ENCODE results near the gene INSYN2B. TPM values are rescaled to one million over a fixed set of nuclear protein-coding genes. Genes with fewer than 3 reads are reported as not detected.

Gene INSYN2B
- total RNA-seq, result 6.6 and 18.4 TPM in 2 replicates

DNA sequence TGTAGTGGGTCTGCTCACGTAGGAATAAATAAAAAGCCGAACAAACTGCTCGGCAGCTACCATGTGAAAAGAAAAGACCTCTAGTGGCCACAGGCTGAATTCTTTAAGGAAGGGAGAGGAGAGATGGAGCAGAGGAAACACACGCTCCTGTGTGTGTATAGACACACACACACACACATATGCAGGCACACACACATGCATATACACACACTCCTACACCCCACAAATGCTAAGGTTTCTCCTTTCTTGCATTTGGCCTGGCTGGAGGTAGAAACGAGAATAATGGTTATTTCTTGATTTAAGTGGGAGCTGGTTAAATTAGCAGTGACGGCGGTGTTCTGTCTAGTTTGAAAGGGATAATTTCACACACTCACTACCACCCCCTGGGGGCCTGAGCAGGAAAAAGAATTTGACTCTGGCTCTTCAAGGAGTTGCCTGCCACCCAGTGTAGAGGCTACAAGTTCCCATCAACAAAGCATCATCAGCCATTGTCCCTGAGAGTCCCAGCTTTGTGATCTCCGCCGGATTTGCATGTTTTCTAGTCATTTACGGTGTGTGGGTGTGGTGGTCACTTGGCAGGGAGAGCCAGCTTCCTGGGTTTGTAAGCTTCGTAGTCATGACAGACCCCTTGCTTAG, at the start of gene INSYN2B:
Gene INSYN2B (minus strand): TSS at position 78 of the 636 bp plus-strand sequence. CDS start 96,597 bp downstream, outside the sequence.

Small RNA genes lying within 50 kb of the gene (small RNA-seq; reads per million reads assigned to genes)
- not detected for gene MIR378E

Other genes starting within 250 kb of the INSYN2B start
- not detected in 2 replicates for gene FOXI1, start 125.4 kb upstream of the INSYN2B start, total RNA-seq